A549 (cell line): ENCODE results near the gene ASNSD1. TPM values are rescaled to one million over a fixed set of nuclear protein-coding genes. Genes with fewer than 3 reads are reported as not detected.

ENCODE experiments used
- ATAC-seq, 2 experiments: fragments of 200-7000 bp in 1 of 2; fragments of >200 bp in 1 of 2; cut with Nextera tagmentation in 1 of 2; cut with Tn5 transposase in 1 of 2; 3 replicates each; pipeline versions ENCODE4 v1.8.0 to v1.9.1; 2018 to 2020; ENCODE audit warnings: mild to moderate bottlenecking in 1 of 2, moderate library complexity in 1 of 2
- CTCF ChIA-PET: fragments of 300-600 bp; sonication (Branson Sonifier 250); formaldehyde crosslinking; extraction: SDS; loops from one replicate; lab custom pipeline; 2021; ENCODE audit warnings: antibody characterized with exemption, inconsistent platforms; lab: Yijun Ruan, JAX
- POLR2A ChIA-PET: fragments of 350-600 bp; formaldehyde crosslinking; extraction: SDS; loops from one replicate; lab custom pipeline; 2021; ENCODE audit warnings: antibody characterized with exemption, inconsistent platforms; lab: Yijun Ruan, JAX
- DNase-seq, 2 experiments: peaks; one replicate each; pipeline versions ENCODE4 v3.0.0 to v3.0.0-alpha.2; 2011 to 2016; ENCODE audit warnings: low read depth in 1 of 2, low spot score in 1 of 2
- FAIRE-seq: peaks from 2 replicates; lab custom pipeline; 2011; peaks lifted over from hg19 to GRCh38; lab: Jason Lieb, UNC
- H3K27ac ChIP-seq, 2 experiments: fragments of >200 bp; sonication (Bioruptor Twin); formaldehyde crosslinking; 3 replicates each; pipeline ENCODE4 v1.5.1; 2016 to 2017
- H3K4me1 ChIP-seq: fragments of >200 bp; sonication (Bioruptor Twin); formaldehyde crosslinking; 3 replicates; pipeline ENCODE4 v1.6.1; 2016
- H3K4me2 ChIP-seq: fragments of >200 bp; sonication (Bioruptor Twin); formaldehyde crosslinking; 3 replicates; pipeline ENCODE4 v1.6.1; 2016
- H3K4me3 ChIP-seq: fragments of >200 bp; sonication (Bioruptor Twin); formaldehyde crosslinking; 3 replicates; pipeline ENCODE4 v1.5.1; 2016
- H3K9me3 ChIP-seq: fragments of >200 bp; sonication (Bioruptor Twin); formaldehyde crosslinking; 3 replicates; pipeline ENCODE4 v1.6.1; 2016
- BHLHE40 ChIP-seq: IDR thresholded peaks from 2 replicates; pipeline ENCODE4 v1.6.1; 2012; ENCODE audit warnings: low read depth, low read length, inconsistent platforms
- CBX2 ChIP-seq: fragments of 200-600 bp; sonication (generic); IDR thresholded peaks from 2 replicates; pipeline ENCODE4 v1.6.1; 2016; ENCODE audit warnings: low read depth, mild to moderate bottlenecking, borderline replicate concordance
- CBX8 ChIP-seq: fragments of 200-600 bp; sonication (generic); IDR thresholded peaks from 2 replicates; pipeline ENCODE4 v1.6.1; 2016
- CHD2 ChIP-seq: fragments of 150-350 bp; IDR thresholded peaks from 2 replicates; pipeline ENCODE4 v1.6.1; 2014; ENCODE audit warnings: low read length; ENCODE audit not compliant: partially characterized antibody
- E2F6 ChIP-seq: IDR thresholded peaks from 2 replicates; pipeline ENCODE4 v1.6.1; 2012; ENCODE audit warnings: low read depth, borderline replicate concordance
- EHF ChIP-seq: fragments of 250-450 bp; sonication (Bioruptor Pico); IDR thresholded peaks from 2 replicates; pipeline ENCODE4 v1.5.0; 2020; ENCODE audit warnings: mild to moderate bottlenecking
- EHMT2 ChIP-seq: fragments of 200-600 bp; sonication (generic); IDR thresholded peaks from 2 replicates; pipeline ENCODE4 v1.6.1; 2016; ENCODE audit warnings: antibody characterized with exemption, low read depth, mild to moderate bottlenecking, moderate library complexity
- EP300 ChIP-seq, 2 experiments: fragments of >200 bp; sonication (Bioruptor Twin); formaldehyde crosslinking; IDR thresholded peaks; 2 replicates in 1 of 2; 3 replicates in 1 of 2; pipeline ENCODE4 v1.6.1; 2016 to 2017
- ESRRA ChIP-seq: fragments of 150-350 bp; IDR thresholded peaks from 2 replicates; pipeline ENCODE4 v1.6.1; 2014; ENCODE audit warnings: mild to moderate bottlenecking, low read length, borderline replicate concordance
- FOSB ChIP-seq: fragments of 250-450 bp; sonication (Bioruptor Pico); IDR thresholded peaks from 2 replicates; pipeline ENCODE4 v1.5.0; 2020; ENCODE audit warnings: mild to moderate bottlenecking, moderate library complexity
- FOSL2 ChIP-seq, 2 experiments: fragments of 450-650 bp in 1 of 2; fragments of >200 bp in 1 of 2; sonication (Bioruptor Twin) in 1 of 2; formaldehyde crosslinking; IDR thresholded peaks; 2 replicates each; pipeline versions ENCODE4 v1.5.0 to v1.6.1; 2016 to 2020; ENCODE audit warnings: mild to moderate bottlenecking in 1 of 2, moderate library complexity in 1 of 2
- FOXS1 ChIP-seq: fragments of 250-450 bp; sonication (Bioruptor Pico); IDR thresholded peaks from 2 replicates; pipeline ENCODE4 v1.5.0; 2020; ENCODE audit warnings: mild to moderate bottlenecking, moderate library complexity
- GATA3 ChIP-seq: IDR thresholded peaks from 2 replicates; pipeline ENCODE4 v1.6.1; 2012; ENCODE audit warnings: borderline replicate concordance
- HDAC2 ChIP-seq: fragments of 200-600 bp; sonication (generic); IDR thresholded peaks from 2 replicates; pipeline ENCODE4 v1.6.1; 2016
- HES2 ChIP-seq: fragments of >200 bp; sonication (Bioruptor Twin); formaldehyde crosslinking; IDR thresholded peaks from 2 replicates; pipeline ENCODE4 v1.6.1; 2016
- HOXB5 ChIP-seq: fragments of 250-450 bp; sonication (Bioruptor Pico); IDR thresholded peaks from 2 replicates; pipeline ENCODE4 v1.5.0; 2020; ENCODE audit warnings: mild to moderate bottlenecking, moderate library complexity
- JUNB ChIP-seq: fragments of >200 bp; sonication (Bioruptor Twin); formaldehyde crosslinking; IDR thresholded peaks from 2 replicates; pipeline ENCODE4 v1.6.1; 2016
- KDM1A ChIP-seq: fragments of 200-600 bp; sonication (generic); IDR thresholded peaks from 2 replicates; pipeline ENCODE4 v1.6.1; 2016; ENCODE audit warnings: low read depth, mild to moderate bottlenecking
- KDM5A ChIP-seq: fragments of 200-600 bp; sonication (generic); IDR thresholded peaks from 2 replicates; pipeline ENCODE4 v1.6.1; 2016; ENCODE audit warnings: antibody characterized with exemption, mild to moderate bottlenecking
- MAFK ChIP-seq: fragments of 450-650 bp; IDR thresholded peaks from 2 replicates; pipeline ENCODE4 v1.6.1; 2014; ENCODE audit not compliant: partially characterized antibody
- MAX ChIP-seq: IDR thresholded peaks from 2 replicates; pipeline ENCODE4 v1.6.1; 2012
- MAZ ChIP-seq: fragments of 150-350 bp; IDR thresholded peaks from 2 replicates; pipeline ENCODE4 v1.6.1; 2014; ENCODE audit warnings: antibody characterized with exemption, low read depth, low read length, borderline replicate concordance
- MYC ChIP-seq: IDR thresholded peaks from 2 replicates; pipeline ENCODE4 v1.6.1; 2012; ENCODE audit warnings: mild to moderate bottlenecking, inconsistent platforms, low read length, improper control_type of control experiment, borderline replicate concordance
- NFE2L2 ChIP-seq: fragments of 150-350 bp; conservative IDR thresholded peaks from 2 replicates; pipeline ENCODE4 v1.6.1; 2014; ENCODE audit warnings: low read length
- NPAS2 ChIP-seq: fragments of 250-450 bp; sonication (Bioruptor Pico); IDR thresholded peaks from 2 replicates; pipeline ENCODE4 v1.8.0; 2022; ENCODE audit warnings: mild to moderate bottlenecking, moderate library complexity, borderline replicate concordance
- NR3C1 ChIP-seq: fragments of >200 bp; sonication (Bioruptor Twin); formaldehyde crosslinking; IDR thresholded peaks from 3 replicates; pipeline ENCODE4 v1.6.1; 2017
- PBX3 ChIP-seq: IDR thresholded peaks from 2 replicates; pipeline ENCODE4 v1.6.1; 2012
- PHF8 ChIP-seq: fragments of 200-600 bp; sonication (generic); IDR thresholded peaks from 2 replicates; pipeline ENCODE4 v1.6.1; 2016; ENCODE audit warnings: low read depth, mild to moderate bottlenecking, antibody characterized with exemption, moderate library complexity, borderline replicate concordance
- POLR2A ChIP-seq: IDR thresholded peaks from 2 replicates; pipeline ENCODE4 v1.6.1; 2012; ENCODE audit warnings: mild to moderate bottlenecking, low read length
- POLR2AphosphoS2 ChIP-seq: conservative IDR thresholded peaks from 2 replicates; pipeline ENCODE4 v1.6.1; 2012; ENCODE audit warnings: low read length, improper control_type of control experiment, inconsistent platforms
- RAD21 ChIP-seq, 2 experiments: fragments of >200 bp in 1 of 2; sonication (Bioruptor Twin) in 1 of 2; formaldehyde crosslinking in 1 of 2; IDR thresholded peaks in 1 of 2; conservative IDR thresholded peaks in 1 of 2; 2 replicates in 1 of 2; 3 replicates in 1 of 2; pipeline ENCODE4 v1.6.1; 2012 to 2018; ENCODE audit warnings: inconsistent platforms in 1 of 2
- RARB ChIP-seq: fragments of 250-450 bp; sonication (Bioruptor Pico); IDR thresholded peaks from 2 replicates; pipeline ENCODE4 v1.8.0; 2021; ENCODE audit warnings: mild to moderate bottlenecking, moderate library complexity
- RFX5 ChIP-seq: fragments of 450-650 bp; IDR thresholded peaks from 2 replicates; pipeline ENCODE4 v1.7.1; 2014; ENCODE audit warnings: antibody characterized with exemption, mild to moderate bottlenecking, moderate library complexity
- RNF2 ChIP-seq: fragments of 200-600 bp; sonication (generic); IDR thresholded peaks from 2 replicates; pipeline ENCODE4 v1.6.1; 2016; ENCODE audit warnings: low read depth, mild to moderate bottlenecking, antibody characterized with exemption, moderate library complexity, borderline replicate concordance
- SMC3 ChIP-seq: fragments of >200 bp; sonication (Bioruptor Twin); formaldehyde crosslinking; IDR thresholded peaks from 3 replicates; pipeline ENCODE4 v1.6.1; 2018; ENCODE audit warnings: inconsistent platforms
- TFCP2L1 ChIP-seq: fragments of 250-450 bp; sonication (Bioruptor Pico); IDR thresholded peaks from 2 replicates; pipeline ENCODE4 v1.5.0; 2021; ENCODE audit warnings: mild to moderate bottlenecking
- TP53 ChIP-seq: fragments of 250-450 bp; sonication (Bioruptor Pico); IDR thresholded peaks from 2 replicates; pipeline ENCODE4 v1.5.0; 2021; ENCODE audit warnings: mild to moderate bottlenecking, moderate library complexity
- ZC3H11A ChIP-seq: fragments of 450-650 bp; IDR thresholded peaks from 2 replicates; pipeline ENCODE4 v1.6.1; 2014; ENCODE audit warnings: antibody characterized with exemption, mild to moderate bottlenecking
- ZFP36 ChIP-seq: fragments of 450-650 bp; IDR thresholded peaks from 2 replicates; pipeline ENCODE4 v1.6.1; 2014; ENCODE audit warnings: borderline replicate concordance; ENCODE audit not compliant: partially characterized antibody
- ZSCAN20 ChIP-seq: fragments of 250-450 bp; sonication (Bioruptor Pico); IDR thresholded peaks from 2 replicates; pipeline ENCODE4 v1.8.0; 2022; ENCODE audit warnings: mild to moderate bottlenecking, moderate library complexity
- WGBS: methylation state at CpG from one replicate; pipeline ENCODE4 v1.1.6; 2017; ENCODE audit errors: missing lambda C conversion rate; 5-methylcytosine and 5-hydroxymethylcytosine counted together
- polyA plus RNA-seq, 4 experiments: library from polyadenylated mRNA; depleted of rRNA in 3 of 4; stranded (reverse); fragments of >200 nt; fragmentation: RNase III in 1 of 4; extraction: RNeasy Plus Mini Kit Qiagen cat#74134 plus additional on column Dnase treatment in 1 of 4; gene quantifications; 2 replicates in 3 of 4; 3 replicates in 1 of 4; pipeline ENCODE4 v1.2.3, GENCODE V29; 2011 to 2017

The ASNSD1 gene
- polyA plus RNA-seq, 2 of the 4 experiments (the other 2 are of a cell fraction): 45.9 to 69.0 TPM

GRCh38 chr2:189661148-189661956 lies at the start of gene ASNSD1 (continued):
- TF ChIP-seq NPAS2 (no peak), JUNB (no peak), TFCP2L1 (no peak), RNF2 (no peak), FOSL2 (IDR thresholded peaks at IDR 0.05) (no peak), FOSL2 (CRISPR knock-in tag; IDR thresholded peaks at IDR 0.05) (no peak), BHLHE40 (no peak), E2F6 (peak; percentile 40), TP53 (CRISPR knock-in tag) (no peak), EHF (CRISPR knock-in tag) (no peak), HES2 (no peak), MAZ (no peak), HDAC2 (no peak), CBX8 (no peak), KDM1A (no peak), PBX3 (no peak), CBX2 (no peak), SMC3 (peak; percentile 93), POLR2A (peak; percentile 95), ZC3H11A (no peak), POLR2AphosphoS2 (no peak), GATA3 (no peak), ZFP36 (no peak), RFX5 (no peak), CHD2 (peak; percentile 85), NFE2L2 (no peak), MYC (no peak), ESRRA (no peak), ZSCAN20 (CRISPR knock-in tag) (no peak), FOXS1 (no peak), HOXB5 (CRISPR knock-in tag) (no peak), PHF8 (peak; percentile 93)

- Histone ChIP-seq H3K4me3 (peak overlapping the region; percentile 37; the same call in 2 of the 3 replicates), H3K4me1 (peaks cover 50% of the 10 kb centered on the region), H3K9me3 (no peaks in the 10 kb centered on the region), H3K4me2 (peak overlapping the region; percentile 86), H3K27ac (peak overlapping the region; percentile 72 to 82)
- ChIA-PET POLR2A (interaction anchor here (0.7 to 4.8 kb wide), 9 partner anchors 10 to 169 kb away, joined by 3 to 48 read pairs (median 3); partner anchors contain the start of genes ASNSD1, OSGEPL1 and SLC40A1), CTCF (interaction anchor here (1.8 kb wide), 1 partner anchor 16 kb away, joined by 9 read pairs; no protein-coding TSS in a partner anchor)
- WGBS: 2% methylated on average over 6 of the region's 6 CpGs
- DNase-seq (peak; percentile 25 to 91), FAIRE-seq (peak; percentile 46), ATAC-seq (peak; percentile 97)
- no peak for TF ChIP-seq ZFP36
- no peak for TF ChIP-seq CBX2
- TF ChIP-seq NR3C1: no peak
- TF ChIP-seq RAD21 (conservative IDR thresholded peaks at IDR 0.05 in 1 of 2, IDR thresholded peaks at IDR 0.05 in 1 of 2): no peak
- no peak for TF ChIP-seq JUNB
- peak in 1 of 2 experiments; percentile 32; a peak in 1 of 5 replicates for TF ChIP-seq EP300 (IDR thresholded peaks at IDR 0.05)
- TF ChIP-seq FOSL2 (IDR thresholded peaks at IDR 0.05): no peak
- peak; percentile 66 for TF ChIP-seq FOSL2 (CRISPR knock-in tag; IDR thresholded peaks at IDR 0.05)
- TF ChIP-seq FOSB (CRISPR knock-in tag): no peak
- no peak for TF ChIP-seq EHMT2
- 0 out of 2 replicates have a peak, but pooled peaks have one; percentile 11 for TF ChIP-seq MAX
- peak; percentile 72 for TF ChIP-seq MAFK
- TF ChIP-seq KDM5A: no peak
- no peak for TF ChIP-seq MYC
- no peak for TF ChIP-seq NFE2L2
- TF ChIP-seq HOXB5 (CRISPR knock-in tag): 0 out of 2 replicates have a peak, but pooled peaks have one; percentile 10
- TF ChIP-seq TFCP2L1: no peak
- peak; percentile 62; the same call in 1 of the 2 replicates for TF ChIP-seq GATA3
- TF ChIP-seq CBX8: no peak
- no peak for TF ChIP-seq RARB (CRISPR knock-in tag)
Measured at GRCh38 chr2:189613077-189613636, 48.1 kb upstream of the ASNSD1 start.
